Left forelimb (tissue), 1 donor: Measurements from ENCODE around the gene PIK3R3.
"Not testable (repeated sequence)": the region's sequence is repeated elsewhere in the genome, so short reads cannot be mapped to it uniquely, and the experiment has no call there.

Experiments
- DNase-seq: peaks from one replicate; pipeline ENCODE4 v3.0.0-alpha.2; 2018; ENCODE audit warnings: low spot score

PIK3R3 gene

DNA sequence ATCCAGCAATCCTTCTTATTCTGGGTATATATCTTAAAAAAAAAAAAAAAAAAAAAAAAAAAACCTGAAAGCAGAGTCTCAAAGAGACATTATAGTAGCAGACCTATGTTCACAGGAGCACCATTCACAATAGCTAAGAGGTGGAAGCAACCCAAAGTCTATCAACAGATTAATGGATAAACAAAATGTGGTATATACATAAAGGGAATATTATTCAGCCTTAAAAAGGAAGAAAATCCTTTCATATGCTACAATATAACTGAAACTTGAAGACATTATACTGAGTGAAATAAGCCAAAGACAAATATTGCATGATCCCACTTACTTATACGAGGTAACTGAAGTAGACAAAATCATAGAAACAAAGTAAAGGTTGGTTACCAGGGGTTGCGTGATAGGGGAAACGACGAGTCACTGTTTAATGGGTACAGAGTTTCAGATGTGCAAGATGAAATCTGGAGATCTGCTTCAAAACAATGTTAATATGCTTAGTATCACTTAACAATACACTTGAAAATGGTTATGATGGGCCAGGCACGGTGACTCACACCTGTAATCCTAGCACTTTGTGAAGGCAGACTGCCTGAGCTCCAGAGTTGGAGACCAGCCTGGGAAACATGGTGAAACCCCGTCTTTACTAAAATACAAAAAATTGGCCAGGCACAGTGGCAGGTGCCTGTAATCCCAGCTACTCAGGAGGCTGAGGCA lies 29.5 kb downstream of the PIK3R3 start:
- no peak for DNase-seq

DNA sequence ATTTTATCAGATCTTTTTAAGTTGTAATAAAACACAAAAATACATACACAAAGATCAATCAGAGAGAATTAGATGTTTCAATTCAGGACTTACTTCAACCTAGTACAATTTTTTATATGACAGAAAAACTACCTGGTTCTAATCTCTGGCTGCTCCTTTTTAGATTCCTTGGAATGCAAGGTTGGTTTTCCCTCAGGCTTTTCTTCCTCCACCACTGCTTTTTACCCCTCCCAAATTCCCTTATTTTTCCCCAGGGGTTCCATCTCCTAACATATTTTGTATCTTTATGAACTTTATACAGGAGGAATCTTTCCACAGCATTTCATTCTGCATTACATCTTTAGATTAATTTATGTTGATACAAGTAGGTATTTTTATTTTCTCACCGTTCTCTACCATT lies 33.2 kb downstream of the PIK3R3 start:
- DNase-seq, result no peak

DNA sequence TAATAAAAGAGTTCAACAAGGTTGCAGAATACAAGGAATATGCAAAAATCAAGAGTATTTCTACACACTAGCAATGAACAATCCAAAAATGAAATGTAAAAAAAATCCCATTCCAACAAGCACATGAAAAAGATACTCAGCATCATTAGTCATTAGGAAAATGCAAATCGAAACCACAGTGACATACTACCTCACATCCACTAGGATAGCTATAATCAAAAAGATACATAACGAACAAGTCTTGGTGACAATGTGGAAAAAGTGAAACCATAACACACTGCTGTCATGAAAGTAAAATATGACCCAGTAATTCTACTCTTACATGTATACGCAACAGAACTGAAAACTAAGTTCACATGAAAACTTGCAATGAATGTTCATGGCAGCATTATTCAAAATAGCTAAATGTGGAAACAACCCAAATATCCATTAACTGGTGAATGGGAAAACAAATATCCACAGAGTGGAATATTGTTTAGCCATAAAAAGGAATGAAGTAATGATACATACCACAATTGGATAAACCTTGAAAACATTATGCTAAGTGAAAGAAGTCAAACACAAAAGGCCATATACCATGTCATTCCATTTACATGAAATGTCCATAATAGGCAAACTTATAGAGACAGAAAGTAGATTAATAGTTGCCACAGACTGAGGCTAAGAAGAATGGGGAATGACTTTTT lies 34.3 kb downstream of the PIK3R3 start:
- no peak for DNase-seq

DNA sequence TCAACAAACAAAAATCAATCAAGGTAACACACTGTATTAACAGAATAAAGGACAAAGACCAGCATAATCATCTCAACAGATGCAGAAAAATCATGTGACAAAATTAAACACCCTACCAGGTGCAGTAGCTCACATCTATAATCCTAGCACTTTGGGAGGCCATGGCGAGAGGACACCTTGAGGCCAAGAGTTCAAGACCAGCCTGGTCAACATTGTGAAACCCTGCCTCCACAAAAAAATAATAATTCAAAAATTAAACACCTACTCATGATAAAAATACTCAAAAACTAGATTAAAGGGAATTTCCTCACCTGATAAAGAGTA lies 35.3 kb downstream of the PIK3R3 start:
- DNase-seq, result no peak

DNA sequence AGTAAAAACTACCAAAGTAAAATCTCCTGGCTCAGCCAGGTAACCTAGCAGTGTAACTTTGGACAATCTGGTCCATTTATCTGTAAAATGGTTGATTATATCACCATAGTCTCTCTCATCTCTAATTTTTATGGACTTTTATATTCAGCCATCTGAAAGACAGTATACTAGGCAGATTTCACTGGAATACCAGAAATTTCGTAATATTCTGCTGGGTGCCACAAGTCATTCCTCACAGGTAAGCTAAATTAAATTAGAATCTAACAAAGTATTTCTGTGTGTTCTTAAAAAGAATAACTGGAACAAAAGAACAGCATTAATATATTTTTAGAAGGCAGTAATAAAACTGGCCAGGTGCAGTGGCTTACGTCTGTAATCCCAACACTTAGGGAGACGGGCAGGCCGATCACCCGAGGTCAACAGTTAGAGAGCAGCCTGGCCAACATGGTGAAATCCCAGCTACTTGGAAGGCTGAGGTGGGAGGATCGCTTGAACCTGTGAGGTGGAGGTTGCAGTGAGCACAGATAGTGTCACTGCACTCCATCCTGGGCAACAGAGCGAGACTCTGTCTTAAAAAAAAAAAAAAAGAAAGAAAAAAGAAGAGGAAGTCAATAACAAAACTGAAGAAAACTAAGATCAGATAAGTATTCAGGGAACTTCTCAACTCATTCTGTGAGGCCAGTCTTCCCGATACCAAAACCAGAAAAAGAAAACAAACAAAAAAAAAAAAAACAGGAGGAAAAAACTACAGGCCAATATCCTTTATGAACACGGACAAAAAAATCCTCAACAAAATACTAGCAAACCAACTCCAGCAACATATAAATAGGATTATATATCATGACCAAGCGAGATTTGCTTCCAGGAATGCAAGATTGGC lies 35.9 kb downstream of the PIK3R3 start:
- DNase-seq, result no peak

DNA sequence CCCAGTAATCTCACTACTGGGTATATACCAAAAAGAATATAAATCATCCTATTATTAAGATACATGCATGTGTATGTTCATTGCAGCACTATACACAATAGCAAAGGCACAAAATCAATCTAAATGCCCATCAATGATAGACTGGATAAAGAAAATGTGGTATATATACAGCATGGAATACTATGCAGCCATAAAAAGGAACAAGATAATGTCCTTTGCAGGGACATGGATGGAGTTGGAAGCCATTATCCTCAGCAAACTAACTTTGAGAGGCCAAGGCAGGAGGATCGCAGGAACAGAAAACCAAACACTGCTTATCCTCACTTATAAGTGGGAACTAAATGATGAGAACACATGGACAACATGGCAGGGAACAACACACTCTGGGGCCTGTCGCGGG lies 37.3 kb downstream of the PIK3R3 start:
- not testable (repeated sequence) for DNase-seq

DNA sequence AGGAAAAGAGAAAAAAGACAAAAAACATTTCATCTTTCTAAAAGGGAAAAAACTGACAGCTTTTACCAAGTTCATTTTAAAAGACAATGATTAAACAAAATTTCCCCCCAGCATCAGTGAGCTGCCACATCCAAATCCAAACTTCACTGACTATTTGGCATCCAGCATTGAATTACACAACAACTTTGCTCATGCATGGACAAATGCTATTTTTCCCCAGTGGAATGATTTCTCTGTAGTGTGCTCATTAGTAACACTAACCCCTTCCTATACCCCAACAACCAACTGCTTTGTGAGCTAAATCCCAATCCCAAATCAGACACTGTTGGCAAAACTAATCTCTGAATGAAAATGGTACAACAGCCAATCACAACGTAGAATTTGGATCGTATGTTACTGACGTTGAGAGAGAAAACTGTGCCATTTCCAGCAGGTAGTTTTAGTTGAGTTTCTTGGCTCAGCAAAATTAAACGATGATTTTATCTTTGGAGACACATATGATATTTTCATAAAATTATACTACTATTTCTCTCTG lies 37.9 kb downstream of the PIK3R3 start:
- DNase-seq, result no peak

DNA sequence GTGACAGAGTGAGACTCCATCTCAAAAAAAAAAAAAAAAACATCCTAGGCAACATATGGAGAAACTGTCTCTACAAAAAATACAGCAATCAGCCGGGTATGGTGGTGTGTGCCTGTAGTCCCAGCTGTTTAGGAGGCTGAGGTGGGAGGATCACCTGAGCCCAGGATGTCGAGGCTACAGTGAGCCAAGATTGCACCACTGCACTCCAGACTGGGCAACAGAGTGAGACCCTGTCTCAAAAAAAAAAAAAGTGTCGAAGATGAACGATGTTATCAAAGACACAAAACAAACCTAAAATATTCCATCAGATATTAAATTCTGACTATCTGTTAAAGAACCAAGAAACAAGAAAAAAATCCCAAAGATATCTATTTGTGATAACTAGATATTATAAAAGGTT lies 38.6 kb downstream of the PIK3R3 start:
- not testable (repeated sequence) for DNase-seq

DNA sequence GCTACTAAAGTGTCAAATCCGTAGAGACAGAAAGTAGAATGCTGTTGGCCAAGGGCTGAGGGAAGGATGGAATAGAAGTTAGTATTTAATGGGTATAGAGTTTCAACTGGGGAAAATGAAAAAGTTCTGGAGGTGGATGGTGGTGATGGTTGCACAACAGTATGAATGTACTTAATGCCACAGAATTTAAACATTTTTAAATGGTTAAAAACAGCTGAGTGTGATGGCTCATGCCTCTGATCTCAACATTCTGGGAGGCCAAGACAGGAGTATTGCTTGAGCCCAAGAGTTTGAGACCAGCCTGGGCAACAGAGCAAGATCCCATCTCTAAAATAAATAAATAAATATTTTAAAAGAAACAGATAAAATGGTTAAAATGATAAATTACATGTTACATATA lies 44.5 kb downstream of the PIK3R3 start:
- DNase-seq, result no peak

DNA sequence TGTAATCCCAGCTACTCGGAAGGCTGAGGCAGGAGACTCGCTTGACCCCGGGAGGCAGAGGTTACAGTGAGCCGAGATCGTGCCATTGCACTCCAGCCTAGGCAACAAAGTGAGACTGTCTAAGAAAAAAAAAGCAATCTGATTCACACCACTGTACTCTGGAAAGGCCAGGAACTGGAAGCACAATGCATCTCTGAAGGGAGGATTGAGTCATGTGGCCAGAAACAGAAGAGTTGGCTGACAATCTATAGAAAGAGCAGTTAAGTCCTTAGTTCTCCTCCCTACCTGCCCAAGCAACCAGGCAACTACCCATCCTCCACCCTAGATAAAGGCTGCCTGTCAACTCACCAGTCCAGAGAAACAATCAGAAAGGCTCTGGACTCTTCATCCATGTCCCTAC lies 45.9 kb downstream of the PIK3R3 start:
- DNase-seq, result no peak

DNA sequence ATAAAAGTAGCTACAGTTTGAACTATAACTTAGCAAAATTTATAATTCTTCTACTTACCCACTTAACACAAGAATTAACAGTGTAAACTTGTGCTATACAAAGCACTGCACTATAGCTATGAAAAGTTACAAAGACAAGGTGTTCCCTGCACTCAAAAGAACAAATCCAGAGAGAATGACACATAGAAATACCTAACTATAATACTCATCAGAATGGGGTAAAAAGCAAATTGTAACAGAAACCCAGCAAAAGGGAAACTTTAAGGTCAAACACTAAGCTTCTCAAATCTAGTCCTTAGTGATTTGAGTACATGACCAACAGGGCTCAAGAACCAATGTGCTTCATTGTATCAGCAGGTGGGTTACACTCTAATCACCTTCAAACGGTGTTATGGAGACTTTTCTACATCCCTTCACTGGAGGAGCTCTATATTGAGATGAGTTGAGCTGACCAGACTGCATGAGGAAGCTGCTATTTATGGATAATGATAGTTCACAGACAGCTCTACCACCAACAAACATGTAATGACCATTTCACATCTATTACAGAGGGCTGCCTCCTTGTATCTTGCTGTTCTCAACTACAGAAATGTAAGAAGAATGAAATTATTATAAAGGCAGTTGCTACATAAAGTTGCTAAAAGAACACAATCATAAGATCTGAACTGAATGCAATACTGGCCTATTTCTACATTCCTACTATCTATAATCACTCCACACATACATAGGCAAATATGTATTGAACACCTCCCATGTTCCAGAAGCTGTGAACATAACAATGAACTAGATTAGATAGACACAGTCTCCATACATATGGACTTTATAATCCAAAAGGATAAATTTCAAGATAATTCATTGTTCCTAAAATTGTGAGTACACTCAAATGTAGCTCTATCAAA lies 47.6 kb downstream of the PIK3R3 start:
- DNase-seq, result no peak

DNA sequence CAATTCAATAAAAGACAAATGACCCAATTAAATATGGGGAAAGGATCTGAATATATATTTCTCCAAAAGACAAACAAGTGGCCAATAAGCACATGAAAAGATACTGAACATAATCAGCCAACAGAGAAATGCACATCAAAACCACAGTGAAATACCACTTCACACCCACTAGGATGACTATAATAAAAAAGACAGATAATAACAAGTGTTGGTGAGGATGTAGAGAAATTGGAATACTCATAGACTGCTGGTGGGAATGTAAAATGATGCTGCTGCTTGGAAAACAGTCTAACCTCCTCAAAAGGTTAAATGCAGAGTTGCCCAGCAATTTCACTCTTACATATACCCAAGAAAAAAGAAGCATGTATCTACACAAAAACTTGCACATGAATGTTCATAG lies 48.9 kb downstream of the PIK3R3 start:
- no peak for DNase-seq

DNA sequence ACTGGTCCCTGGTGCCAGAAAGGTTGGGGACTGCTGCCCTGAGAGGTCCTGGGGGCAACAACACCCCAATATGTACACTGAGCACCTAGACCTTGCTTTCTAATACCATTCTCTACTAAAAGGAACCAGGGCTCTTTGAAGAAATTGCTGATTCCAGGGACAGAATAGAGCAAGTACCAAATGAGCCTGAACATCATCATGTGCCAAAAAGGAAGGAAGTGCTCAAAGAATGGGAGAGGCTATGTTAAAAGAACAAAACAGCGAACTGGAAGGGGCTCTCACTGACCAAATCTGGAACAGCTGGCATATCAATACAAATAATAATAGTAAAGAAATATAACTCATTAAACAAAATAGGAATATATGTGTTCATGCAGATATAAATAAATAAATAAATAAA lies 50.8 kb downstream of the PIK3R3 start:
- DNase-seq, result no peak

DNA sequence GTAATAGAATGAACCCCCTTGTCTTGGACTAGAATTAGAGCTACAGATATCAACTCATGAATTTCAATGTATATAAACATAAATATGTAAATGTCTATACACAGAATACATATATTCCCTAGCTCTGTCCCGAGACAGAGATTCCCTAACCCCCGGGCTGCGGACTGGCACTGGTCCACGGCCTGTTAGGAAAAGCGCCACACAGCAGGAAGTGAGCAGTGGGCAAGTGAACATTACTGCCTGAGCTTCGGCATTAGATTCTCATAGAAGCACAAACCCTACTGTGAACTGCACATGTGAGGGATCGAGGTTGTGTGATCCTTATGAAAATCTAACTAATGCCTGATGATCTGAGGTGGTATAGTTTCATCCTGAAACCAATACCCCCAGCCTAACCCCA lies 51.2 kb downstream of the PIK3R3 start:
- DNase-seq, result no peak

DNA sequence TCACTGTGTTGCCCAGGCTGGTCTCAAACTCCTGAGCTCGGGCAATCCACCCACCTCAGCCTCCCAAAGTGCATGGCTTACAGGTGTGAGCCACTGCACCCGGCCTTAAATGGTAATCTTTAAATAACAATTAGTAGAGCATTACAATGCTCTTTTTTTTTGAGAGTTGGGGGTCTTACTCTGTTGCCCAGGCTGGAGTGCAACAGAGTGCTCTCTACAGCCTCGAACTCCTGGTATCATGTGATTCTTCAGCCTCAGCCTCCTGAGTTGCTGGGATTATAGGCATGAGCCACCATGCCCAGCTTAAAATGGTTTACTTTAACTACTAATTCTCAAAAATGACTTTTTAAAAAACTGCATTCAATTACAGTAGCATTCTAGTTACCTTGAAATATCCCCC lies 52.2 kb downstream of the PIK3R3 start:
- DNase-seq, result no peak

DNA sequence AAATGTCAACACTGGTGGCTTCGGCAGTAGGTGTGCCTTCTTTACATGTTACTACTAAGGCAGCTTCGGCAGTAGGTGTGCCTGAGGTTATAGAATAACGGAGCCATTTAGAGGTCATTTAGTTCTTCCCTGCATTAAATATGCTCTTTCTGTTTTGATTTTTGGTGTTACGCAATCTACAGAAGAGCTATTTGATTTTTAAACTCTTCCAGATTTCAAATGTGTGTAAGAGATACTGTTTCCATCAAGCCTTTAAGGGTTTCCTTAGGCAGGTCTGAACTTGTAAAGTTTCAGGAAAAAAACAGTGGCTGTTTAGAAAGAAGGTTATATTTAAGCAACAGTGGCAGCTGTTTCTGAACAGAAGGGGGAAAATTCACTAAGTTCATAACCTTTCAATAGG lies 54.8 kb downstream of the PIK3R3 start:
- no peak for DNase-seq

DNA sequence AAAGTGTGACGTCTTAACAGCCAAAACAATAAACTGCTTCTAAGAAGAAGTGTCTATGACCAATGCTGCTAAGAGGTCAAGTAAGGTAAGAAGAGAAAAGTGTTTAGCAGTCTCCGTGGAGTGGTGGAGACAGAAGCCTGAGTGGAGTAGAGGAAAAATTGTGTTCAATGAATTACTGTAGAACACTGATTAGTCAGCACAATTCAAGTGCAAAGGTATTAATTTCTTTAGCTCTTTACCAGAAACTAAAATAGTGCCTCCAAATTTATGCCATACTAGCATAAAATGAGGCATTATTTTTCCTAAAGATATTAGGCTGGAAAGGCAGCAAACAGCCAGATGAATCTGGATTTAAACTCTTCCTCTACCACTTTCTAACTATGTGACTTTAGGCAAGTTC lies 56.1 kb downstream of the PIK3R3 start:
- DNase-seq, result no peak

DNA sequence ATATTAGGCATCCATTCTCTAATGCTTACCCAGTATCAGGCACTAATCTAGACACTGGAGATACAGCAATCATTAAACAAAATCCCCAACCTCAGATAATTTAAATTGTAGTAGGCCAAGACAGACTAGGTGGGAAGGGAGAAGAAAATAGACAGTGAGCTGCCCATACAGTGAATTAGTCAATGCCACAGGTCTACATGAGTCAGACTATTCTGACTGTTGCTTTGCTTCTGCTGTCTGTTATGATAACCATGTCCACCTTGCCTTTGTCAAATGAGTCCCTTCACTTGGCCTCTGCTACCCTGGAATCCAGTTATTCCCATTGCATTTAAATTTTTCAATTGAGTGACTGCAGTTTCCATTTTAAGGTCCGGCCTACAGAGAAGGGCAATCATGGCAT lies 59.5 kb downstream of the PIK3R3 start:
- DNase-seq, result no peak

DNA sequence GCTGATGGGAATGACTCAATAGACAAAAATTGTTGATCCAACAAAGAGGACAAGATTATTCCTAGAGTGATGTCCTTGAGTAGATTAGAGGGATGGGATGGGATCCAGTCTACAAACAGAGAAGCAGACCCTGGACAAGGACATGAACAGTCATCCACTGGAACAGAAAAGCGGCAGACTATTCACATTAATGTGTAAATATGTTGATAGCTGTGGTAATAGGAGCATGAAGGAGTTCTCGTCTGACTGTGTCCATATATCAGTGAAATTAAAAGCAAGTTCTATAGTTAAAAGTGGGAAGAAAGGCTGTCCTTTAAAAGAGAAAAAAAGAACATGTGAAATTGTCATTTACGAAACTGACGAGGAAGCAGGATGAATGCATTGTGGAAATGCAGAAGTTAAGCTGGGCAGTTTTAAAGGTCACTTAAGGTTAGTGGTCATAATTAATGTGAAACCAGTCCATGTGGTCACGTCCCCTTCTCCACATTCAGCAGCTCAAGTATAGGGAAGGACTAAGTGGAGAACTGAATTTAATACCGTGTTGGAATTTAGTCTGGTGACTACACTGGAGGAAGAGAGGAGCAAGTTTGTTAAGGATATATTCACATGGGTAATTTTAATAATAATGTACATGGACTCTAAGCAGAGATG lies 62.1 kb downstream of the PIK3R3 start:
- no peak for DNase-seq

DNA sequence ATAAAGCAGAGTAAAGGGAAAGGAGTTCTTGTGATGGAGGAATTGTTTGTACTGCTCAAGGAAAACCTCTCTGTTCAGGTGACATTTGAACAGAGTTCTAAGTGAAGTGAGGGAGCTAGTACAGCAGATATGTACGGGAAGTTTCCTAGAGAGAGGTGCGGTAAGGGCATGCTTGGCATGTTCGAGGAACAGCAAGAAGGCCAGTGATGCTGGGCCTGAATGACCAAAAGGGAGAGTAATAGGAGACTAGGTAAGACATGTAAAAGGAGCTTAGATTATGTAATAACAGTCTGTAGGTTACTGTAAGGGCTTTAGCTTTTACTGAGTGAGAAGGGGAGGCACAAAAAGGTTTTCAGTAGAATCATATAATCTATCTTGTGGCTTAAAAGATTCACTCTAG lies 63.9 kb downstream of the PIK3R3 start:
- no peak for DNase-seq

DNA sequence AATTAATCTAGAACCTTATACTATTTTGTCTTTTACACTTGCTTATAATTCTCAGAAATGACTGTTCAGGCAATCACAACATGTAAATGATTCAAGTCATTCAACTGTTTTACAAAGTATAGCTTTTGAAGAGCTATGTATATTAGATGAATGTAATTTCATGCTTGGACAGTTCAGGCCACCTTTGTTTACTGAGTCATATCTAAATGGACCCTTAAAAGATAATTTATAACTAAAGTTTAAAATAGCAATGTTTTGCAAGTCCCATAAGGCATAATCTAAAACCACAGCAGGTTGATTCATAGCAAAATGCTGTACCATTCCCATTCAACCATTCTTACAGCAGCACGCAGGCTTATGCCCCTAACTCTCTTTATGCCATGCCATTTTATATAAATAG lies 64.8 kb downstream of the PIK3R3 start:
- DNase-seq, result no peak
